GM12872 (cell line): Measurements from ENCODE around the gene UBL7.
A peak's percentile ranks its signal among the peaks of the same experiment; 100 is the strongest.

Experiments
- CTCF ChIP-seq: IDR thresholded peaks from 3 replicates; pipeline ENCODE4 v1.5.1; 2011; ENCODE audit warnings: low read depth, mild to moderate bottlenecking, low read length, moderate library complexity; ENCODE audit not compliant: insufficient read depth

Gene UBL7

GRCh38 chr15:74499366-74499765, 38.4 kb upstream of the UBL7 start:
- TF ChIP-seq CTCF, result no peak

DNA sequence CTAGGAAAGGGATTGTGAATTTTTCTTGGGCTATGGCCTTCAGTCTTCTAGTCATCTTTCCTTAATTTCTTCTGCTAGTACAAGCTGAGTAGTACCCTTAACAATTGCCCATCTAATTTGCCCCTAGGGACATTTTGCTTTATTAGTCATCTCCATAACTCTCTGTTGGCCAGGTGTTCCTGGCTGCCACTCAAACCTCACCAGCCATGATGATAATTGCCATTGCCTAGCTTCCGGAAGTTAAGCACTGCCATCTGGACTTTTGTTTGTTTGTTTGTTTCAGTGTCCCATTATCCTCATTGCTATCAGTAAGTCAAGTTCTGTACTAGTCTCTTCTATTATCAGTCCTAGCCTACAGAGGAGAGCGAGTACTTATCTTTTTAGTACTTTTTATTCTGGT, 36.6 kb upstream of the UBL7 start:
- TF ChIP-seq CTCF, result no peak

DNA sequence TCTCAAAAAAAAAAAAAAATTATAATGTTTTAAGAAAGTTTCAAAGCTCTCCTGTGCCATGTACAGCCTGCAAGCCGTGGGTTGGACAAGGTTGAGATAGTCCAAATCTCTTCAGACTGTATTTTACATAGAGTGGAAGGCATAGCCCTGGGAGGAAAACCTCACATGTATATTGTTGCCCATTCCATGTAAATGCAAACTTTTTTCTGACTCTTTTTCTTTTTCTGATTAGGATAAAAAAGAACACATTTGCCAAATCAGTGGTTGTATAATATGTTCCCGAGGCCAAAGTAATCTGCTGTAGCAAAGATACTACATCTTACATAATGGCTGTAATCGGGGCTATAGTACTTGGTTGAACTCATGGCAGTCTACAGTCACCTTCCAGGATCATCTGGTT, 35.7 kb upstream of the UBL7 start:
- TF ChIP-seq CTCF, result no peak

- TF ChIP-seq CTCF, result no peak
These were observed 29.4 kb upstream of the UBL7 start for GRCh38 chr15:74490339-74490689.

- peak; percentile 88 for TF ChIP-seq CTCF
These were observed 28.8 kb upstream of the UBL7 start for GRCh38 chr15:74489518-74490338.

DNA sequence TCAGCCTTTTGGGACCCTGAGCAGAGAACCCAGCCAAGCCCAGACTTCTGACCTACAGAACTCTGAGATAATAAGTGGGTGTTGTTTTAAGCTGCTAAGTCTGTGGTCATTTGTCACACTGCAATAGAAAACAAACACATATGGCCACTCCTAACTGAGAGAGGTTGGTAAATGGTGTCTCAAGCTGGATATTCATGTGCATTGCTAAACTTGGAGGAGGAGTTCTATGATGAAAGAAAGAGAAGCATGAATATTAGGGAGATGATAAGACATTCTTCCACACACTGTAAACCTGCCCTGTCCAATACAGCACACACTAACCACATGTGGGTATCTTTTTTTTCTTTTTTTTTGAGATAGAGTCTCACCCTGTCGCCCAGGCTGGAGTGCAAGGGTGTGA, 27.8 kb upstream of the UBL7 start:
- no peak for TF ChIP-seq CTCF

- 0 out of 3 replicates have a peak, but pooled peaks have one; percentile 12 for TF ChIP-seq CTCF
These were observed 21.7 kb upstream of the UBL7 start for GRCh38 chr15:74482661-74483060.
